Lower lobe of right lung (tissue), 2 donors: ENCODE results near the gene TLK2. TPM values are rescaled to one million over a fixed set of nuclear protein-coding genes. Genes with fewer than 3 reads are reported as not detected.

Experiments used
- ATAC-seq, 2 donors: fragments of 200-7000 bp; cut with Tn5 transposase; one replicate each; pipeline ENCODE4 v1.9.1; 2020 to 2022; ENCODE audit warnings: mild to moderate bottlenecking in 2 of 2, moderate library complexity in 2 of 2
- DNase-seq: peaks from one replicate; pipeline ENCODE4 v3.0.0-alpha.2; 2020
- H3K27ac ChIP-seq: fragments of 200-600 bp; one replicate; pipeline ENCODE4 v1.8.0; 2022
- H3K27me3 ChIP-seq: fragments of 200-600 bp; one replicate; pipeline ENCODE4 v1.8.0; 2022; ENCODE audit warnings: low read depth
- H3K36me3 ChIP-seq: fragments of 200-600 bp; one replicate; pipeline ENCODE4 v1.8.0; 2022; ENCODE audit warnings: mild to moderate bottlenecking
- H3K4me1 ChIP-seq: fragments of 200-600 bp; one replicate; pipeline ENCODE4 v1.8.0; 2022
- H3K4me3 ChIP-seq: fragments of 200-600 bp; one replicate; pipeline ENCODE4 v1.8.0; 2022; ENCODE audit warnings: mild to moderate bottlenecking
- H3K9me3 ChIP-seq: fragments of 200-600 bp; one replicate; pipeline ENCODE4 v1.8.0; 2022
- CTCF ChIP-seq: fragments of 200-600 bp; IDR thresholded peaks from one replicate; pipeline ENCODE4 v1.8.0; 2022; ENCODE audit warnings: antibody characterized with exemption, mild to moderate bottlenecking
- intact Hi-C: fragments of 100-400 bp; cut with DNase I; formaldehyde crosslinking; loops from one replicate; pipeline ENCODE4 v1.11.0; 2022
- total RNA-seq: library from RNA; stranded (reverse); fragmentation: NEBNext Ultra II Directional; extraction: Animal tissue kit (Norgen Biotek cat#: 25700); gene quantifications from one replicate; pipeline ENCODE4 v1.2.1, GENCODE V29; 2021
- donor health status: DM: no; HTN: yes; CAD: no; lungs with severe emphysema.

The TLK2 gene
- total RNA-seq, 1 donor from 2014 or later = 41.5 TPM

GRCh38 chr17:62596662-62597061, 118.0 kb downstream of the TLK2 start:
- intact Hi-C loops = no loop called here
- no peak for TF ChIP-seq CTCF
- ATAC-seq (no peak), DNase-seq (no peak)
- H3K36me3 ChIP-seq = peaks cover 57% of the 10 kb centered on the region
- H3K9me3 ChIP-seq = no peaks in the 10 kb centered on the region
- H3K27me3 ChIP-seq = no peaks in the 10 kb centered on the region
- no peak overlapping the region for H3K27ac ChIP-seq
- H3K4me1 ChIP-seq = peaks cover 8% of the 10 kb centered on the region
- no peak overlapping the region for H3K4me3 ChIP-seq

DNA sequence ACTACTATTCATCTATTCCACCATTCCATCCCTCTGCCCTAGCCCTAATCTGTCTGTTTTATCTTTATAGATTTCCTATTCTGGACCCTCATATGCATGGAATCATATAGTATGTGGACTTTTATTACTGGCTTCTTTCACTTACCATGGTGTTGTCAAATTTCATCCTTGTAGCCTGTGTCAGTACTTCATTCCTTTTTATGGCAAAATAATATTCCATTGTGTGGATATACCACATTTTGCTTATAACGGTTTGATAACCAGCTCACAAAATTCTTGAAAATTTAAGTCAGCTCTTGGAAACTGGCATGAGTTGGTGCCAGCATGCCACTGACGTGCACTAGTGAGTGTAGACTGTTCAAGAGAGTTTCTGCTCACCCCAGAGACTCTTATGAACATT, 118.5 kb downstream of the TLK2 start:
- TF ChIP-seq CTCF = no peak
- no peak for ATAC-seq
- Histone ChIP-seq H3K27me3 (no peaks in the 10 kb centered on the region), H3K4me1 (peaks cover 8% of the 10 kb centered on the region), H3K9me3 (no peaks in the 10 kb centered on the region), H3K4me3 (no peak overlapping the region), H3K36me3 (peaks cover 61% of the 10 kb centered on the region), H3K27ac (no peak overlapping the region)
- DNase-seq = no peak
- intact Hi-C loops = no loop called here

DNA sequence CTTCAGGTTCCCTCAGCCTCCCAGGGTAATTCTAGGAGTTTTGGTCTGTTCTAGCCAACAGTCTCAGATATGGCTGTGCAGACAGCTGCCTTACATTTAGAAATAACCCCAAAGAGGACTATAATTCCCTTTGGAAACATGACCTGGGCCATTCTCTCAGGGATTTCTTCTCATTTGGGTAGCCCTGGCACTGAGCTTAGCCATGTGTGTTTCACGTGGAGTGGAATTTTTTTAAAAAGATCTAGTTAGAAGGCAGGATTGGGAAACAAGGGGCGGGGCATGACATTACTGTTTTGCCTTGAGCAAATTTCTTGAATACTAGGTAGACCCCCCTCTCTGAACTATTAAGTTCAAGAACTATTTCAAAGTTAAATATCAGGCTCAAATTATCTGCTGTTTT, 119.3 kb downstream of the TLK2 start:
- H3K27ac ChIP-seq = no peak overlapping the region
- DNase-seq (no peak), ATAC-seq (no peak)
- intact Hi-C loops = no loop called here
- H3K4me3 ChIP-seq = no peak overlapping the region
- H3K4me1 ChIP-seq = peaks cover 8% of the 10 kb centered on the region
- TF ChIP-seq CTCF = no peak
- H3K9me3 ChIP-seq = no peaks in the 10 kb centered on the region
- H3K27me3 ChIP-seq = no peaks in the 10 kb centered on the region
- H3K36me3 ChIP-seq = peaks cover 67% of the 10 kb centered on the region

- H3K36me3 ChIP-seq = peaks cover 81% of the 10 kb centered on the region
- no peaks in the 10 kb centered on the region for H3K27me3 ChIP-seq
- H3K27ac ChIP-seq = peak overlapping the region; percentile 67
- DNase-seq = no peak
- intact Hi-C loops = no loop called here
- TF ChIP-seq CTCF = no peak
- H3K4me1 ChIP-seq = peaks cover 8% of the 10 kb centered on the region
- no peak overlapping the region for H3K4me3 ChIP-seq
- H3K9me3 ChIP-seq = no peaks in the 10 kb centered on the region
- peak; percentile 86 to 87 for ATAC-seq
These were observed 121.5 kb downstream of the TLK2 start for GRCh38 chr17:62599964-62600657.

GRCh38 chr17:62600805-62601204, 122.2 kb downstream of the TLK2 start:
- Histone ChIP-seq H3K27me3 (no peaks in the 10 kb centered on the region), H3K4me1 (peaks cover 8% of the 10 kb centered on the region), H3K4me3 (peak overlapping the region; percentile 2), H3K27ac (peak overlapping the region; percentile 67), H3K36me3 (peaks cover 84% of the 10 kb centered on the region), H3K9me3 (no peaks in the 10 kb centered on the region)
- TF ChIP-seq CTCF = no peak
- intact Hi-C loops = no loop called here
- DNase-seq = no peak
- ATAC-seq = peak; percentile 15 to 43
